ENCODE data around the gene ELOVL5.
A peak's percentile ranks its signal among the peaks of the same experiment; 100 is the strongest.
"Not testable (repeated sequence)": the region's sequence is repeated elsewhere in the genome, so short reads cannot be mapped to it uniquely, and the experiment has no call there.

The ELOVL5 gene

DNA sequence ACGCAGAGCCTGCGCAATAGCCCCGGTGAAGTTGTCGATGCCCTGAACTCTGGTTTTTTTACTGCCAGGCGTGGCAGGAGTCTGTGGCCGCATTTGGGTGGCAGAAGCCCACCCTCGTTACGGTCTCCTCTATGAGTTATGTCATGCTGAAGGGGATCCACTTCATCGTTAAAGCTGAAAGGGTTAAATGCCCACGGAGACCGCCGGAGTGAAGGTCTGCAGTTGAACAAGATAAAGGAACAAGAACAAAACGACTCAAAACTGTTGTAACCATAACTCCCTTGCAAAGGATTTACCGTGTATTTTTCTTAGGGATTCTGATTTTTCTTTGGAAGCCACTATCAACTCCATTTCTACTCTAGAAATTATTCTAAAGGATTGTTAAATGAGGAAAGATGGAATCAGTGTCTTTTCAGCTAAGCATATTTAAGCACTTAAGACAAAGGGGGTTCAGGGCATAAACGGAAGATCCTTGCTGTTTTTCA, 501 bp upstream of the ELOVL5 start:
- Histone ChIP-seq H3K9me3 (no peaks in the 10 kb centered on the region), H3K4me3 (ENCODE audit: low read depth in 1 of 2, low read length in 1 of 2) (peak overlapping the region; percentile 77 to 85), H3K27ac (peak overlapping the region; percentile 93), H3K27me3 (no peaks in the 10 kb centered on the region), H3K4me1 (ENCODE audit: control insufficient read depth in 1 of 2, insufficient read depth in 1 of 2, low read depth in 1 of 2, low read length in 1 of 2) (peaks cover 36 to 38% of the 10 kb centered on the region in 2 experiments), H3K36me3 (peaks cover 9% of the 10 kb centered on the region)
- TF ChIP-seq CTCF (IDR thresholded peaks at IDR 0.05), result no peak

GRCh38 chr6:53347921-53348370, 804 bp downstream of the ELOVL5 start:
- H3K4me1 ChIP-seq (ENCODE audit: control insufficient read depth in 1 of 2, insufficient read depth in 1 of 2, low read depth in 1 of 2, low read length in 1 of 2), result peaks cover 45 to 49% of the 10 kb centered on the region in 2 experiments
- H3K4me3 ChIP-seq (ENCODE audit: low read depth in 1 of 2, low read length in 1 of 2), result peak overlapping the region; percentile 77 to 85
- peak overlapping the region; percentile 93 for H3K27ac ChIP-seq
- no peak for TF ChIP-seq CTCF (IDR thresholded peaks at IDR 0.05)
- H3K9me3 ChIP-seq, result no peaks in the 10 kb centered on the region
- peaks cover 9% of the 10 kb centered on the region for H3K36me3 ChIP-seq
- H3K27me3 ChIP-seq, result no peaks in the 10 kb centered on the region

DNA sequence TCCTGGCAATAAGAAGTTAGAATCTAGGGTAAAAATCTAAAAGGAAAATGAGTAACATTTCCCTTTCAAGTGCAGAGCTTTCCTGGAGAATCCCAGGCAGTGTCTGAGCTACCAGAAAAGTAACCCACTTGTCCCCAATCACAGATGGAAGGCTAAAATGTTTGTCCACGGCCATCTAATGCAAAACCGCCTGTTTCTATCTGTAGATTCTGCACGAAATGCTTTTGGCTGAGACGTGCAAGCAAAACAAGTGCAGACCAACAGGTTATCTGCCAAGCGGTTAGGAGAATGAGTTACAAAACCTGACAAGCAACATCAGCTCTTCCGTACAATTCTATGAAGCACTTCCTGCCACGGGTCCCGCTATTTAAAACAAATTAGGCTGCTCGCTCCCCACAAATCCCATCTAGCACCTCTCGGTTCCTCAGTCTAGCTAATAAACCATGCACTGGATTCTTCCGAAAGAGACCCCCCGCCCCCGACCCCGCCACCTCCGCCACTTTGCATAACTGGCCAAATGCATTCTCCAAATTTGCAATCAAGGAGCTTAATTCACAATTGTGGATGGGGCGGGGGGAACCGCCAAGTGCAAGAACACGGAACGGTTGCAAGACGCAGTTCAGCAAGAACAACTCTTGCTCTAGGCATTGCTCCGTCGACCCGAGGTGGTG, 1.4 kb downstream of the ELOVL5 start:
- H3K27ac ChIP-seq, result peak overlapping the region; percentile 93
- H3K27me3 ChIP-seq, result no peaks in the 10 kb centered on the region
- H3K36me3 ChIP-seq, result peaks cover 9% of the 10 kb centered on the region
- no peaks in the 10 kb centered on the region for H3K9me3 ChIP-seq
- H3K4me1 ChIP-seq (ENCODE audit: control insufficient read depth in 1 of 2, insufficient read depth in 1 of 2, low read depth in 1 of 2, low read length in 1 of 2), result peaks cover 47 to 55% of the 10 kb centered on the region in 2 experiments
- TF ChIP-seq CTCF (IDR thresholded peaks at IDR 0.05), result no peak
- peak overlapping the region; percentile 77 to 85 for H3K4me3 ChIP-seq (ENCODE audit: low read depth in 1 of 2, low read length in 1 of 2)

DNA sequence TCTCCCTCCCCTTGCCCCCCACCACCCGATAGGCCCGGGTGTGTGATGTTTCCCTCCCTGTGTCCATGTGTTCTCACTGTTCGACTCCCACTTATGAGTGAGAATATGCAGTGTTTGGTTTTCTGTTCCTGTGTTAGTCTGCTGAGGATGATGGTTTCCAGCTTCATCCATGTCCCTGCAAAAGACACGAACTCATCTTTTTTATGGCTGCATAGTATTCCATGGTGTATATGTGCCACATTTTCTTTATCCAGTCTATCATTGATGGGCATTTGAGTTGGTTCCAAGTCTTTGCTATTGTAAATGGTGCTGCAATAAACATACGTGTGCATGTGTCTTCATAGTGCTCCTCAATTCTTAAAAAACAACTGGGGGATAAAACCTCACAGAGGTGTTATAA, 2.7 kb downstream of the ELOVL5 start:
- peak overlapping the region; percentile 93 for H3K27ac ChIP-seq
- not testable (repeated sequence) for H3K36me3 ChIP-seq, H3K27me3 ChIP-seq, H3K9me3 ChIP-seq
- H3K4me3 ChIP-seq (ENCODE audit: low read depth in 1 of 2, low read length in 1 of 2), result peak overlapping the region in 1 of 2 experiments; percentile 77
- peaks cover 58 to 68% of the 10 kb centered on the region in 2 experiments for H3K4me1 ChIP-seq (ENCODE audit: control insufficient read depth in 1 of 2, insufficient read depth in 1 of 2, low read depth in 1 of 2, low read length in 1 of 2)

- TF ChIP-seq CTCF (IDR thresholded peaks at IDR 0.05), result no peak
- H3K4me3 ChIP-seq (ENCODE audit: low read depth in 1 of 2, low read length in 1 of 2), result no peak overlapping the region
- peaks cover 9% of the 10 kb centered on the region for H3K36me3 ChIP-seq
- no peaks in the 10 kb centered on the region for H3K9me3 ChIP-seq
- H3K27me3 ChIP-seq, result no peaks in the 10 kb centered on the region
- peaks cover 68 to 79% of the 10 kb centered on the region in 2 experiments for H3K4me1 ChIP-seq (ENCODE audit: control insufficient read depth in 1 of 2, insufficient read depth in 1 of 2, low read depth in 1 of 2, low read length in 1 of 2)
- peak overlapping the region; percentile 52 for H3K27ac ChIP-seq
Measured at GRCh38 chr6:53344969-53345368, 3.8 kb downstream of the ELOVL5 start.

DNA sequence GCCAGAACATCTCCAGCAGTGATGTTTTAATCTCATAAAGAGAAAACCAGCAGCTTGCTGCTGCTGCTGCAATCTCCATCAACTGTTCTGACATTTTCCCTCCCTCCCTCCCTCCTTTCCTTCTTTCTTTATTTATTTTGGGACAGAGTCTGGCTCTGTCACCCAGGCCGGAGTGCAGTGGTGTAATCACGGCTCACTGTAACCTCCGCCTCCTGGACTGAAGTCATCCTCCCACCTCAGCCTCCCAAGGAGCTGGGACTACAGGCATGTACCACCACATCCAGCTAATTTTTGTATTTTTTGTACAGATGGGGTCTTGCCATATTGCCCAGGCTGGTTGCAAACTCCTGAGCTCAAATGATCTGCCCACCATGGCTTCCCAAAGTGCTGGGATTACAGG, 5.7 kb downstream of the ELOVL5 start:
- no peak for TF ChIP-seq CTCF (IDR thresholded peaks at IDR 0.05)
- Histone ChIP-seq H3K36me3 (peaks cover 9% of the 10 kb centered on the region), H3K27me3 (no peaks in the 10 kb centered on the region), H3K4me1 (ENCODE audit: control insufficient read depth in 1 of 2, insufficient read depth in 1 of 2, low read depth in 1 of 2, low read length in 1 of 2) (peaks cover 66 to 92% of the 10 kb centered on the region in 2 experiments), H3K4me3 (ENCODE audit: low read depth in 1 of 2, low read length in 1 of 2) (no peak overlapping the region), H3K9me3 (no peaks in the 10 kb centered on the region), H3K27ac (peak overlapping the region; percentile 62)
